H1 (cell line): ENCODE measurements around the gene KCTD3. TPM values are rescaled to one million over a fixed set of nuclear protein-coding genes. Genes with fewer than 3 reads are reported as not detected.

Source experiments
- CTCF ChIA-PET: fragments of 300-600 bp; sonication (Branson Sonifier 250); formaldehyde crosslinking; loops from one replicate; lab custom pipeline; 2021; ENCODE audit not compliant: partially characterized antibody; lab: Charles Lee
- POLR2A ChIA-PET: fragments of 300-600 bp; sonication (Branson Sonifier 250); formaldehyde crosslinking; loops from one replicate; lab custom pipeline; 2021; ENCODE audit warnings: inconsistent platforms; ENCODE audit not compliant: partially characterized antibody; lab: Charles Lee
- DNase-seq, 2 experiments: peaks; one replicate each; pipeline versions ENCODE4 v3.0.0 to v3.0.0-alpha.2; 2010 to 2022; ENCODE audit warnings: low spot score in 2 of 2, low read depth in 1 of 2, mixed read lengths in 1 of 2
- FAIRE-seq: peaks from 2 replicates; lab custom pipeline; 2011; peaks lifted over from hg19 to GRCh38; lab: Jason Lieb, UNC
- H2AFZ ChIP-seq: 2 replicates; pipeline ENCODE4 v1.8.1; 2012; ENCODE audit warnings: low read length, inconsistent platforms
- H2AK5ac ChIP-seq: 2 replicates; pipeline ENCODE4 v1.6.1; 2013; ENCODE audit warnings: low read depth, low read length
- H2BK120ac ChIP-seq: replicated peaks from 2 replicates; pipeline ENCODE3; 2013; ENCODE audit warnings: low read depth, low read length, inconsistent platforms
- H2BK12ac ChIP-seq: 2 replicates; pipeline ENCODE4 v1.6.1; 2013; ENCODE audit warnings: low read depth, low read length
- H2BK15ac ChIP-seq: 2 replicates; pipeline ENCODE4 v1.6.1; 2013; ENCODE audit warnings: low read length
- H2BK20ac ChIP-seq: 2 replicates; pipeline ENCODE4 v1.6.1; 2013; ENCODE audit warnings: low read length
- H2BK5ac ChIP-seq: 2 replicates; pipeline ENCODE4 v1.6.1; 2013; ENCODE audit warnings: low read depth, low read length
- H3K14ac ChIP-seq: 2 replicates; pipeline ENCODE4 v1.6.1; 2013; ENCODE audit warnings: inconsistent platforms; ENCODE audit not compliant: insufficient read length
- H3K18ac ChIP-seq: 2 replicates; pipeline ENCODE4 v1.6.1; 2013; ENCODE audit warnings: low read length; ENCODE audit errors: extremely low read depth
- H3K23ac ChIP-seq: 2 replicates; pipeline ENCODE4 v1.6.1; 2013; ENCODE audit warnings: inconsistent platforms; ENCODE audit not compliant: insufficient read length
- H3K23me2 ChIP-seq: 2 replicates; pipeline ENCODE4 v1.6.1; 2013; ENCODE audit warnings: low read depth, low read length
- H3K27ac ChIP-seq: 2 replicates; pipeline ENCODE4 v1.6.1; 2011; ENCODE audit warnings: low read depth, low read length, inconsistent platforms
- H3K27me3 ChIP-seq, 4 experiments: replicated peaks in 1 of 4; 1 replicate in 1 of 4; 2 replicates in 3 of 4; pipeline versions ENCODE4 v1.6.1 to v1.8.1; 2011 to 2013; ENCODE audit warnings: low read length in 3 of 4, mild to moderate bottlenecking in 3 of 4, inconsistent platforms in 2 of 4, mixed read lengths in 2 of 4, moderate library complexity in 1 of 4; ENCODE audit not compliant: control insufficient read depth in 3 of 4, insufficient read depth in 3 of 4; ENCODE audit errors: extremely low read depth in 1 of 4
- H3K36me3 ChIP-seq, 4 experiments: 2 replicates each; pipeline versions ENCODE4 v1.6.1 to v1.8.1; 2011 to 2013; ENCODE audit warnings: mild to moderate bottlenecking in 4 of 4, low read length in 3 of 4, moderate library complexity in 2 of 4, control low read depth in 1 of 4, inconsistent platforms in 1 of 4; ENCODE audit not compliant: insufficient read depth in 4 of 4, control insufficient read depth in 2 of 4
- H3K4ac ChIP-seq: replicated peaks from 2 replicates; pipeline ENCODE3; 2013; ENCODE audit warnings: low read length, low read depth, mixed read lengths, inconsistent platforms; ENCODE audit not compliant: insufficient read length
- H3K4me1 ChIP-seq, 4 experiments: replicated peaks in 1 of 4; 1 replicate in 1 of 4; 2 replicates in 3 of 4; pipeline versions ENCODE4 v1.6.1 to v1.8.1; 2011 to 2013; ENCODE audit warnings: low read length in 3 of 4, inconsistent platforms in 2 of 4, mixed read lengths in 1 of 4; ENCODE audit not compliant: insufficient read depth in 4 of 4, control insufficient read depth in 3 of 4
- H3K4me2 ChIP-seq, 2 experiments: 2 replicates each; pipeline versions ENCODE4 v1.6.1 to v1.8.1; 2011 to 2013; ENCODE audit warnings: low read depth in 2 of 2, low read length in 2 of 2, control low read depth in 1 of 2, inconsistent platforms in 1 of 2, mild to moderate bottlenecking in 1 of 2; ENCODE audit not compliant: insufficient read depth in 1 of 2
- H3K4me3 ChIP-seq, 4 experiments: fragments of 200-600, 300-600 bp in 1 of 4; sonication (generic), shearing (Covaris generic), sonication (Bioruptor Twin) in 1 of 4; 2 replicates each; pipeline versions ENCODE4 v1.5.1 to v1.8.1; 2011 to 2016; ENCODE audit warnings: low read length in 4 of 4, low read depth in 3 of 4, control low read depth in 2 of 4, inconsistent platforms in 2 of 4, mild to moderate bottlenecking in 2 of 4, mixed read lengths in 1 of 4, moderate library complexity in 1 of 4; ENCODE audit not compliant: insufficient read depth in 2 of 4; ENCODE audit errors: extremely low read depth in 1 of 4
- H3K56ac ChIP-seq: replicated peaks from 2 replicates; pipeline ENCODE3; 2013; ENCODE audit warnings: low read depth, mild to moderate bottlenecking, mixed read lengths, low read length, inconsistent platforms; ENCODE audit not compliant: insufficient read length
- H3K79me1 ChIP-seq: 2 replicates; pipeline ENCODE4 v1.6.1; 2013; ENCODE audit warnings: low read depth, low read length, control low read depth
- H3K79me2 ChIP-seq, 2 experiments: 2 replicates each; pipeline versions ENCODE4 v1.6.1 to v1.8.1; 2012 to 2013; ENCODE audit warnings: low read length in 2 of 2, mild to moderate bottlenecking in 2 of 2, inconsistent platforms in 1 of 2; ENCODE audit not compliant: insufficient read depth in 2 of 2, control insufficient read depth in 1 of 2
- H3K9ac ChIP-seq, 4 experiments: replicated peaks in 1 of 4; 1 replicate in 1 of 4; 2 replicates in 3 of 4; pipeline versions ENCODE4 v1.6.1 to v1.8.1; 2011 to 2013; ENCODE audit warnings: low read depth in 3 of 4, low read length in 3 of 4, control low read depth in 2 of 4, mild to moderate bottlenecking in 2 of 4, moderate library complexity in 2 of 4, inconsistent platforms in 1 of 4; ENCODE audit errors: extremely low read depth in 1 of 4
- H3K9me3 ChIP-seq, 2 experiments: 2 replicates each; pipeline versions ENCODE4 v1.6.1 to v1.8.1; 2012 to 2013; ENCODE audit warnings: mild to moderate bottlenecking in 2 of 2, moderate library complexity in 2 of 2, control low read depth in 1 of 2, inconsistent platforms in 1 of 2, low read depth in 1 of 2, low read length in 1 of 2, mixed read lengths in 1 of 2; ENCODE audit not compliant: insufficient read depth in 2 of 2
- H4K20me1 ChIP-seq, 2 experiments: replicated peaks in 1 of 2; 2 replicates each; pipeline versions ENCODE3 to v1.8.1; 2011 to 2013; ENCODE audit warnings: inconsistent platforms in 2 of 2, low read length in 2 of 2, mild to moderate bottlenecking in 1 of 2; ENCODE audit not compliant: insufficient read depth in 2 of 2, control insufficient read depth in 1 of 2
- H4K5ac ChIP-seq: 2 replicates; pipeline ENCODE4 v1.6.1; 2013; ENCODE audit warnings: low read length, low read depth, mixed read lengths, inconsistent platforms; ENCODE audit not compliant: insufficient read length
- H4K8ac ChIP-seq: 2 replicates; pipeline ENCODE4 v1.8.0; 2013; ENCODE audit warnings: mild to moderate bottlenecking, moderate library complexity, low read length, inconsistent platforms; ENCODE audit not compliant: insufficient read depth; ENCODE audit errors: extremely low read depth
- H4K91ac ChIP-seq: replicated peaks from 2 replicates; pipeline ENCODE3; 2013; ENCODE audit warnings: low read length, mixed read lengths, inconsistent platforms; ENCODE audit not compliant: insufficient read length
- CEBPB ChIP-seq: IDR thresholded peaks from 2 replicates; pipeline ENCODE4 v1.6.1; 2012; ENCODE audit warnings: low read depth, low read length
- CTBP2 ChIP-seq: IDR thresholded peaks from 2 replicates; pipeline ENCODE4 v1.7.0; 2011; ENCODE audit warnings: borderline replicate concordance, mild to moderate bottlenecking, moderate library complexity, mixed read lengths, low read length; ENCODE audit not compliant: insufficient read depth, insufficient read length
- CTCF ChIP-seq, 3 experiments: IDR thresholded peaks; 1 replicate in 2 of 3; 2 replicates in 1 of 3; pipeline versions ENCODE4 v1.5.1 to v1.6.1; 2011; ENCODE audit warnings: low read length in 3 of 3, mild to moderate bottlenecking in 3 of 3, inconsistent platforms in 2 of 3, low read depth in 1 of 3, moderate library complexity in 1 of 3; ENCODE audit not compliant: insufficient read depth in 1 of 3; ENCODE audit errors: control extremely low read depth in 1 of 3
- FOSL1 ChIP-seq: IDR thresholded peaks from 2 replicates; pipeline ENCODE4 v1.6.1; 2011; ENCODE audit warnings: mild to moderate bottlenecking, low read depth, low read length, moderate library complexity; ENCODE audit not compliant: insufficient read depth
- MAFK ChIP-seq: IDR thresholded peaks from 2 replicates; pipeline ENCODE4 v1.6.1; 2012; ENCODE audit warnings: low read depth, mild to moderate bottlenecking, improper control_type of control experiment, low read length
- RBBP5 ChIP-seq: IDR thresholded peaks from 2 replicates; pipeline ENCODE4 v1.7.1; 2012; ENCODE audit warnings: low read depth, mild to moderate bottlenecking, inconsistent platforms, low read length, moderate library complexity, borderline replicate concordance
- SIX5 ChIP-seq: IDR thresholded peaks from 2 replicates; pipeline ENCODE4 v1.6.1; 2011; ENCODE audit warnings: mild to moderate bottlenecking, low read depth, low read length
- TAF7 ChIP-seq: optimal IDR thresholded peaks from 2 replicates; pipeline ENCODE3; 2011; ENCODE audit warnings: low read depth, mild to moderate bottlenecking, inconsistent platforms, low read length, moderate library complexity, borderline replicate concordance
- USF2 ChIP-seq: IDR thresholded peaks from 2 replicates; pipeline ENCODE4 v1.6.1; 2011; ENCODE audit warnings: low read length, improper control_type of control experiment
- YY1 ChIP-seq: IDR thresholded peaks from 2 replicates; pipeline ENCODE4 v1.6.1; 2011; ENCODE audit warnings: low read depth, mild to moderate bottlenecking, low read length
- WGBS, 2 experiments: shearing (Covaris generic) in 1 of 2; methylation state at CpG; one replicate each; pipeline versions ENCODE4 v1.1.6 to v1.1.7; 2013 to 2015; ENCODE audit warnings: low lambda C conversion rate in 2 of 2, mixed read lengths in 2 of 2, inconsistent platforms in 1 of 2, low coverage in 1 of 2, missing lambda C conversion rate in 1 of 2; ENCODE audit not compliant: insufficient replicate concordance in 2 of 2, insufficient coverage in 1 of 2, insufficient read length in 1 of 2; ENCODE audit errors: extremely low coverage in 1 of 2, missing lambda C conversion rate in 1 of 2; 5-methylcytosine and 5-hydroxymethylcytosine counted together
- polyA plus RNA-seq, 7 experiments: library from polyadenylated mRNA; depleted of rRNA in 3 of 7; stranded (reverse) in 5 of 7; unstranded in 2 of 7; fragments of >200 nt in 5 of 7; fragments of 200-250 nt in 2 of 7; gene quantifications; 1 replicate in 5 of 7; 2 replicates in 1 of 7; 4 replicates in 1 of 7; pipeline versions ENCODE4 v1.2.1 to v1.2.3, GENCODE V29; 2011 to 2013; ENCODE audit warnings: missing spikeins in 2 of 7, mixed read lengths in 2 of 7
- total RNA-seq: library from RNA; stranded (reverse); fragmentation: NEBNext Ultra II Directional; extraction: Animal tissue kit (Norgen Biotek cat#: 25700); gene quantifications from 2 replicates; pipeline ENCODE4 v1.2.1, GENCODE V29; 2021

The KCTD3 gene
- total and polyA plus RNA-seq, 2 of the 8 experiments (the other 6 are each of a cell fraction or from before 2014, with no cell fraction given) = 43.0 to 55.6 TPM

DNA sequence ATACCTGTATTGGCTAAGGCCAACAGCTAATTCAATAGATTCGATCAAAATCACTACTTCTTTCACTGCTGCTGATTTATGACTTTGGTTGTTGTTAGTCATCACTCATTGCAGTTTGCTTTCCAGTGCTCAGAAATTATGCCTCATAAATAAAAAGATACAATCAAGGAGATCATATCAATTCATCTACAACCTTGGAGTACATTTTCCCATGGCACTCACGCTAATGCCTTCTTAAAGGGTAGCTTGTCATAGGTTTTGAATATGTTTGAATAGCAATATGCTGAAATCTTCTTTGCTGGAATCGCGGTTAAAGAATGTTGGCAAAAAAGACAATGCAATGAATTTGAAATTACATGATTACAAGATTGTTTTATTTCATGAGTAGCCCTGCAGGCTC is 89.9 kb downstream of the KCTD3 start:
- Histone ChIP-seq H2BK5ac (no peak overlapping the region), H4K8ac (no peak overlapping the region), H3K23ac (no peak overlapping the region), H3K27me3 (no peaks in the 10 kb centered on the region), H3K36me3 (no peaks in the 10 kb centered on the region), H3K14ac (no peak overlapping the region), H3K4me1 (peaks cover 0 to 11% (median 5%) of the 10 kb centered on the region in 4 experiments; a peak in 3 of 7 replicates), H3K23me2 (no peaks in the 10 kb centered on the region), H3K79me1 (no peaks in the 10 kb centered on the region), H2AK5ac (no peak overlapping the region), H3K9ac (no peak overlapping the region), H3K18ac (no peak overlapping the region), H2BK12ac (no peak overlapping the region), H2AFZ (no peak overlapping the region), H3K9me3 (no peaks in the 10 kb centered on the region), H2BK20ac (no peak overlapping the region), H3K4me2 (no peak overlapping the region), H2BK120ac (no peak overlapping the region), H4K20me1 (no peaks in the 10 kb centered on the region), H3K27ac (no peak overlapping the region), H3K4ac (no peak overlapping the region), H4K91ac (no peak overlapping the region), H3K79me2 (no peaks in the 10 kb centered on the region), H2BK15ac (no peak overlapping the region), H4K5ac (no peak overlapping the region), H3K4me3 (no peak overlapping the region), H3K56ac (no peak overlapping the region)
- ChIA-PET POLR2A (no interaction called here), CTCF (interaction anchor here (1.2 kb wide), 1 partner anchor 16 kb away, joined by 5 read pairs; no protein-coding TSS in a partner anchor)
- FAIRE-seq = no peak
- 98% methylated on average over 4 of the region's 4 CpGs; no CpG with 5 or more reads in 1 of the 2 experiments for WGBS, 2 experiments
- no peak for TF ChIP-seq SIX5
- no peak for TF ChIP-seq YY1
- no peak for TF ChIP-seq CEBPB
- no peak for TF ChIP-seq RBBP5
- no peak for TF ChIP-seq USF2
- no peak for TF ChIP-seq CTBP2
- TF ChIP-seq MAFK = no peak
- no peak for TF ChIP-seq FOSL1
- no peak for TF ChIP-seq CTCF (IDR thresholded peaks at IDR 0.05; ENCODE audit: control extremely low read depth in 1 of 3, insufficient read depth in 1 of 3, low read depth in 1 of 3, low read length in 3 of 3)
- no peak for TF ChIP-seq TAF7
- DNase-seq = no peak
